ENCODE data around the gene COL26A1. TPM values are rescaled to one million over a fixed set of nuclear protein-coding genes. Genes with fewer than 3 reads are reported as not detected.
"Not testable (repeated sequence)": the region's sequence is repeated elsewhere in the genome, so short reads cannot be mapped to it uniquely, and the experiment has no call there.

COL26A1 gene
- total RNA-seq, result 0.11 and 0.16 TPM in 2 replicates

- intact Hi-C loops (cut with micrococcal nuclease), result loop anchor here (5.0 kb wide), 1 partner anchor 80 kb away; no protein-coding TSS in a partner anchor
- H3K36me3 Mint-ChIP-seq (ENCODE audit: low read depth), result no peaks in the 10 kb centered on the region
- DNase-seq (ENCODE audit: low spot score), result no peak
- H3K9me3 Mint-ChIP-seq, result no peaks in the 10 kb centered on the region
- H3K27me3 Mint-ChIP-seq (ENCODE audit: low read depth), result peaks cover 21% of the 10 kb centered on the region
- H3K27ac Mint-ChIP-seq, result no peak within 1 kb of the TSS
- peaks cover 12% of the 10 kb centered on the region for H3K4me1 Mint-ChIP-seq (ENCODE audit: low read depth)
- no peak within 1 kb of the TSS for H3K4me3 Mint-ChIP-seq (ENCODE audit: low read depth)
Measured at GRCh38 chr7:101362334-101363195, at the start of gene COL26A1. Gene COL26A1 (plus strand): TSS chr7:101362875. CDS start chr7:101363033, 158 bp downstream.

GRCh38 chr7:101315336-101315735, 47.3 kb upstream of the COL26A1 start:
- peaks cover 22% of the 10 kb centered on the region for H3K36me3 Mint-ChIP-seq (ENCODE audit: low read depth)
- intact Hi-C loops (cut with micrococcal nuclease), result loop anchor here (1.0 kb wide), 1 partner anchor 25 kb away; no protein-coding TSS in a partner anchor
- peaks cover 11% of the 10 kb centered on the region for H3K9me3 Mint-ChIP-seq
- no peak overlapping the region for H3K27ac Mint-ChIP-seq
- peak; percentile 27 for DNase-seq (ENCODE audit: low spot score)
- no peaks in the 10 kb centered on the region for H3K27me3 Mint-ChIP-seq (ENCODE audit: low read depth)
- H3K4me3 Mint-ChIP-seq (ENCODE audit: low read depth), result no peak overlapping the region
- H3K4me1 Mint-ChIP-seq (ENCODE audit: low read depth), result peaks cover 3% of the 10 kb centered on the region

- Mint-ChIP-seq H3K4me3 (ENCODE audit: low read depth) (no peak overlapping the region), H3K36me3 (ENCODE audit: low read depth) (peaks cover 5% of the 10 kb centered on the region), H3K27me3 (ENCODE audit: low read depth) (peaks cover 1% of the 10 kb centered on the region), H3K4me1 (ENCODE audit: low read depth) (peaks cover 4% of the 10 kb centered on the region), H3K9me3 (no peaks in the 10 kb centered on the region), H3K27ac (no peak overlapping the region)
- intact Hi-C loops (cut with micrococcal nuclease), result no loop called here
- DNase-seq (ENCODE audit: low spot score), result no peak
Measured at GRCh38 chr7:101319401-101319800, 43.3 kb upstream of the COL26A1 start.

- Mint-ChIP-seq H3K9me3 (no peaks in the 10 kb centered on the region), H3K36me3 (ENCODE audit: low read depth) (no peaks in the 10 kb centered on the region), H3K4me3 (ENCODE audit: low read depth) (peak within 1 kb of the TSS; percentile 85), H3K27me3 (ENCODE audit: low read depth) (peaks cover 1% of the 10 kb centered on the region), H3K27ac (peak within 1 kb of the TSS; percentile 76), H3K4me1 (ENCODE audit: low read depth) (peaks cover 1% of the 10 kb centered on the region)
- DNase-seq (ENCODE audit: low spot score), result peak; percentile 83
- intact Hi-C loops (cut with micrococcal nuclease), result no loop called here
Measured at GRCh38 chr7:101321491-101322401, 40.9 kb upstream of the COL26A1 start, which contains the start of gene IFT22. Gene IFT22 (minus strand): TSS chr7:101321812. CDS start chr7:101321709, 103 bp downstream.

- DNase-seq (ENCODE audit: low spot score), result no peak
- Mint-ChIP-seq H3K9me3 (no peaks in the 10 kb centered on the region), H3K36me3 (ENCODE audit: low read depth) (no peaks in the 10 kb centered on the region), H3K27me3 (ENCODE audit: low read depth) (peaks cover 1% of the 10 kb centered on the region), H3K27ac (no peak overlapping the region), H3K4me1 (ENCODE audit: low read depth) (no peaks in the 10 kb centered on the region), H3K4me3 (ENCODE audit: low read depth) (no peak overlapping the region)
- intact Hi-C loops (cut with micrococcal nuclease), result no loop called here
Measured at GRCh38 chr7:101328159-101328558, 34.5 kb upstream of the COL26A1 start.

- H3K4me1 Mint-ChIP-seq (ENCODE audit: low read depth), result no peaks in the 10 kb centered on the region
- intact Hi-C loops (cut with micrococcal nuclease), result no loop called here
Measured at GRCh38 chr7:101330011-101330484, 32.6 kb upstream of the COL26A1 start.

GRCh38 chr7:101332026-101332425, 30.6 kb upstream of the COL26A1 start:
- Mint-ChIP-seq H3K27me3 (ENCODE audit: low read depth) (peaks cover 2% of the 10 kb centered on the region), H3K9me3 (no peaks in the 10 kb centered on the region), H3K27ac (no peak overlapping the region), H3K36me3 (ENCODE audit: low read depth) (no peaks in the 10 kb centered on the region), H3K4me3 (ENCODE audit: low read depth) (no peak overlapping the region), H3K4me1 (ENCODE audit: low read depth) (no peaks in the 10 kb centered on the region)
- no peak for DNase-seq (ENCODE audit: low spot score)
- intact Hi-C loops (cut with micrococcal nuclease), result no loop called here

More at GRCh38 chr7:101330011-101330484, 32.6 kb upstream of the COL26A1 start:
- Mint-ChIP-seq H3K27ac (no peak overlapping the region), H3K36me3 (ENCODE audit: low read depth) (no peaks in the 10 kb centered on the region), H3K4me3 (ENCODE audit: low read depth) (no peak overlapping the region), H3K9me3 (no peaks in the 10 kb centered on the region), H3K27me3 (ENCODE audit: low read depth) (peaks cover 2% of the 10 kb centered on the region)
- no peak for DNase-seq (ENCODE audit: low spot score)

GRCh38 chr7:101333912-101334311, 28.8 kb upstream of the COL26A1 start:
- intact Hi-C loops (cut with micrococcal nuclease), result no loop called here
- Mint-ChIP-seq H3K27ac (no peak overlapping the region), H3K4me3 (ENCODE audit: low read depth) (no peak overlapping the region), H3K9me3 (no peaks in the 10 kb centered on the region), H3K4me1 (ENCODE audit: low read depth) (no peaks in the 10 kb centered on the region), H3K27me3 (ENCODE audit: low read depth) (peaks cover 2% of the 10 kb centered on the region), H3K36me3 (ENCODE audit: low read depth) (no peaks in the 10 kb centered on the region)
- no peak for DNase-seq (ENCODE audit: low spot score)

- H3K27me3 Mint-ChIP-seq (ENCODE audit: low read depth), result no peaks in the 10 kb centered on the region
- intact Hi-C loops (cut with micrococcal nuclease), result no loop called here
- no peak overlapping the region for H3K4me3 Mint-ChIP-seq (ENCODE audit: low read depth)
- no peak for DNase-seq (ENCODE audit: low spot score)
- no peak overlapping the region for H3K27ac Mint-ChIP-seq
- no peaks in the 10 kb centered on the region for H3K36me3 Mint-ChIP-seq (ENCODE audit: low read depth)
- H3K4me1 Mint-ChIP-seq (ENCODE audit: low read depth), result no peaks in the 10 kb centered on the region
- no peaks in the 10 kb centered on the region for H3K9me3 Mint-ChIP-seq
Measured at GRCh38 chr7:101340379-101340778, 22.3 kb upstream of the COL26A1 start.

- H3K27me3 Mint-ChIP-seq (ENCODE audit: low read depth), result no peaks in the 10 kb centered on the region
- H3K4me1 Mint-ChIP-seq (ENCODE audit: low read depth), result no peaks in the 10 kb centered on the region
- DNase-seq (ENCODE audit: low spot score), result no peak
- intact Hi-C loops (cut with micrococcal nuclease), result no loop called here
- no peak overlapping the region for H3K27ac Mint-ChIP-seq
- no peak overlapping the region for H3K4me3 Mint-ChIP-seq (ENCODE audit: low read depth)
- no peaks in the 10 kb centered on the region for H3K36me3 Mint-ChIP-seq (ENCODE audit: low read depth)
- no peaks in the 10 kb centered on the region for H3K9me3 Mint-ChIP-seq
Measured at GRCh38 chr7:101342892-101343291, 19.8 kb upstream of the COL26A1 start.

GRCh38 chr7:101347477-101347876, 15.2 kb upstream of the COL26A1 start:
- H3K27me3 Mint-ChIP-seq (ENCODE audit: low read depth), result no peaks in the 10 kb centered on the region
- intact Hi-C loops (cut with micrococcal nuclease), result no loop called here
- H3K36me3 Mint-ChIP-seq (ENCODE audit: low read depth), result no peaks in the 10 kb centered on the region
- no peak for DNase-seq (ENCODE audit: low spot score)
- no peak overlapping the region for H3K27ac Mint-ChIP-seq
- no peak overlapping the region for H3K4me3 Mint-ChIP-seq (ENCODE audit: low read depth)
- H3K9me3 Mint-ChIP-seq, result no peaks in the 10 kb centered on the region
- H3K4me1 Mint-ChIP-seq (ENCODE audit: low read depth), result peaks cover 10% of the 10 kb centered on the region

- H3K27me3 Mint-ChIP-seq (ENCODE audit: low read depth); H3K4me3 Mint-ChIP-seq (ENCODE audit: low read depth); H3K36me3 Mint-ChIP-seq (ENCODE audit: low read depth); DNase-seq (ENCODE audit: low spot score); intact Hi-C loops (cut with micrococcal nuclease); H3K9me3 Mint-ChIP-seq; H3K27ac Mint-ChIP-seq: not testable (repeated sequence)
- peaks cover 15% of the 10 kb centered on the region for H3K4me1 Mint-ChIP-seq (ENCODE audit: low read depth)
Measured at GRCh38 chr7:101348456-101349067, 14.1 kb upstream of the COL26A1 start.
